Breast epithelium (tissue), 3 donors: ENCODE measurements around the gene H2AZ1.

ENCODE experiments used
- POLR2AphosphoS5 ChIP-seq, 3 donors: sonication (generic); formaldehyde crosslinking; IDR thresholded peaks; one replicate each; pipeline ENCODE4 v1.6.1; 2017; ENCODE audit warnings: antibody characterized with exemption in 3 of 3
- TF ChIP-seq, protein P1 (sequence below), 3 donors: fragments of 450-650 bp; IDR thresholded peaks; one replicate each; pipeline ENCODE4 v1.5.1; 2016 to 2017; ENCODE audit warnings: antibody characterized with exemption in 3 of 3, mild to moderate bottlenecking in 3 of 3, moderate library complexity in 3 of 3

GRCh38 chr4:99965173-99965572 lies 15.1 kb upstream of the H2AZ1 start:
- TF ChIP-seq, protein P1, sequence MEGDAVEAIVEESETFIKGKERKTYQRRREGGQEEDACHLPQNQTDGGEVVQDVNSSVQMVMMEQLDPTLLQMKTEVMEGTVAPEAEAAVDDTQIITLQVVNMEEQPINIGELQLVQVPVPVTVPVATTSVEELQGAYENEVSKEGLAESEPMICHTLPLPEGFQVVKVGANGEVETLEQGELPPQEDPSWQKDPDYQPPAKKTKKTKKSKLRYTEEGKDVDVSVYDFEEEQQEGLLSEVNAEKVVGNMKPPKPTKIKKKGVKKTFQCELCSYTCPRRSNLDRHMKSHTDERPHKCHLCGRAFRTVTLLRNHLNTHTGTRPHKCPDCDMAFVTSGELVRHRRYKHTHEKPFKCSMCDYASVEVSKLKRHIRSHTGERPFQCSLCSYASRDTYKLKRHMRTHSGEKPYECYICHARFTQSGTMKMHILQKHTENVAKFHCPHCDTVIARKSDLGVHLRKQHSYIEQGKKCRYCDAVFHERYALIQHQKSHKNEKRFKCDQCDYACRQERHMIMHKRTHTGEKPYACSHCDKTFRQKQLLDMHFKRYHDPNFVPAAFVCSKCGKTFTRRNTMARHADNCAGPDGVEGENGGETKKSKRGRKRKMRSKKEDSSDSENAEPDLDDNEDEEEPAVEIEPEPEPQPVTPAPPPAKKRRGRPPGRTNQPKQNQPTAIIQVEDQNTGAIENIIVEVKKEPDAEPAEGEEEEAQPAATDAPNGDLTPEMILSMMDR (IDR thresholded peaks at IDR 0.05): no peak
- no peak for TF ChIP-seq POLR2AphosphoS5 (IDR thresholded peaks at IDR 0.05)
